ENCODE results near the gene SPINDOC. TPM values are rescaled to one million over a fixed set of nuclear protein-coding genes. Genes with fewer than 3 reads are reported as not detected.

The SPINDOC gene, protein sequence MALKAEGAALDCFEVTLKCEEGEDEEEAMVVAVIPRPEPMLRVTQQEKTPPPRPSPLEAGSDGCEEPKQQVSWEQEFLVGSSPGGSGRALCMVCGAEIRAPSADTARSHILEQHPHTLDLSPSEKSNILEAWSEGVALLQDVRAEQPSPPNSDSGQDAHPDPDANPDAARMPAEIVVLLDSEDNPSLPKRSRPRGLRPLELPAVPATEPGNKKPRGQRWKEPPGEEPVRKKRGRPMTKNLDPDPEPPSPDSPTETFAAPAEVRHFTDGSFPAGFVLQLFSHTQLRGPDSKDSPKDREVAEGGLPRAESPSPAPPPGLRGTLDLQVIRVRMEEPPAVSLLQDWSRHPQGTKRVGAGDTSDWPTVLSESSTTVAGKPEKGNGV
- total RNA-seq, result 15.2 and 17.0 TPM in 2 replicates

DNA sequence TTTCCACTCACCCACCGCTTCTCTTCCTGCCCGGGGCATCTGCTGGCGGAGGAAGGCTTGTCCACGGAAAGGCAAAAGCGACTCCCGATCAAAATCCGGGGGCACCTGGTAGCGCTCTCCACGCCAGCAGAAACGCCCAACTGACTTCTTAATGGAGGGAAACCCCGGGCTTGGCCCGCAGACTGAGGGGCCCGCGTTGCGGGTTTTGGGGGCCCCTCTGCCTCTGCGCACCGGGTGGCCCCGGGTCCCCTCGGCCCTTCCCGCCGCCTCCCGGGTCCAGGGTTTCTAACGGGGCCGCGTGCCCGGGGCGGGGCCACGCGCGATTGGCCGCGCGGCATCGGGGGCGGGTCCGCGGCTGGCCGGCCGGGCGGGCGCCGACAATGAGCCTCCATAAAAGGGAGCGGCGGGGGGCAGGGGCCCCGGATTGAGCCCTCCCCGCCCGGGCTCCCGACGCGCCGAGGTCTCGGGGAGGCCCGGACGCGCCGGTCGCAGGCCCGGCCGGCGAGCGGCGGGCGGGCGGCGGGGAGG, at the start of gene SPINDOC:
TSS of gene SPINDOC (plus strand) at position 422 of the 528 bp plus-strand sequence. CDS start 231 bp downstream, outside the sequence.

DNA sequence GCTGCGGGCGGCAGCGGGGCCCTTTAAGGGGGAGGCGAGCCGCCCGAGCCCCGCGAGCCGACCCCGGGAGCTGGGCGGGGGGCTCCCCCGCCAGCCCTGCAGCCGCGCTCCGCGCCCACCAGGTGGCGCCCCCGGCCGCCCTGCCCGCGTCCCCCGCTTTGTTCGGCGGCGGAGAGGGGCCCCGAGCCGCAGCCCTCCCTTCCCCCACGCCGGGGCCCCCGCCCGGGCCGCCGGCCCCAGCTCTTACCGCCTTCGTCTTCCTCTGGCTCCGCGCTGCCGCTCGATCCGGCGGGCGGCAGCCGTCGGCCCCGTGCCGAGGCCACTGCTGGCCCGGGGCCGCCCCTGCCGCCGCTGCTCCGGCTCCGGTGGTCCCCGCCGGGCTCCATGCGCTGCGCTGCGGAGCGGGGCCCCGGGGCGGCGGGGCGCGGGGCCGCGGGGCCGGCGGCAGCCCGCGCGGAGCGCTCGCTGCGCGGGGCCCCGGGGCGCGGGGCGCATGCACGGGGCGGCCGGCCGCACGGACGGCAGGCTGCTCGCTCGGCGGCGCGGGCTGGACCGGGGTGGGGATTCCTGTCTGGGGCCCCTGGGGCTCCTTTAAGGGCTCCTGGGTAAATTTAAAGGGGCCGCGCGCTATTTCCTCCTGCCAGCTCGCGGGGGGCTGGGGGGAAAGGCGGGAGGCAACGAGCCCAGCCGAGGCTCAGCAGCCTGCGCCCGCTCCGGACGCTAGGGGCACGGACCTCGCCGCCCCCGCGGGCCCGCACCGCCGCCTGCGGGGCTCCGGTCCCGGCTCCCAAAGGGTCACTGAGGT, 44.8 kb upstream of the SPINDOC start, which contains the start of gene ZFTA:
TSS of gene ZFTA (minus strand) at position 539 of the 805 bp plus-strand sequence. CDS start at position 386, 153 bp downstream.

DNA sequence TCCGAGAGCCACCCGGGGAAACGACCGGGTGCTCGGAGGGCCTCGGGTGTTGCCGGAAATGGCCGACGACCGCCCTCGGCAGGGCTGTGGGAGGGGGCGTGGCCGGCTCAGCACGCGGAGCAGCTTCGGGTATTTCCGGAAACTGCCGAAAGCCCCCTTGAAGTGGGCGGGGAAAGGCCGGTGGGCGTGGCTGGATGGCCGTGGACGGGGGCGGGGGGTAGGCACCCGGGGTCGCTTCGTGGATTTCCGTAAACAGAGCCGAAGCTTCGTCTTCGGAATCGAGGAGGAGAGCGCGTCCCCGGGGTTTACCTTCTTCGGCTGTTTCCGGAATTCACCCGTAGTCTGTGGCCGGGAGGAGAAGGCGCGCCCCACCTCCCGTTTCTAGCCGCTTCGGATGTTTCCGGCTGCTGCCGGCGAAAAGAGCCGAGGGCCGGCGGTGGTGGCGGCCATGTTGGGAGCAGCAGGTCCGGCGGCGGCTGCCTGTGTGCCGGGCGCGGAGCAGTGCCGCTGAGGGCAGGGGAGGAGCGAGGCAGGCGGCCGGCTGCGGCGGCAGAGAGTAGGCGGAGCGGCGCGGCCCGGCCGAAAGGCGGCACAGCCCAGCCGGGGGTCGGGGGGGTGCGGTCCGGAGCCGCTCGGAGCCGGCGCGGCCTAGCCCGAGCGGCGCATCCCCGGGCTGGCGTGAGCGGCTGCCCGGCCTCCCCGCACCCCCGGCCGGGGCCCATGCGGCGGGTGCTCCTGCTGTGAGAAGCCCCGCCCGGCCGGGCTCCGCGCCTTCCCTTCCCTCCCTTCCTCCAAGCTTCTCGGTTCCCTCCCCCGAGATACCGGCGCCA, 25.6 kb downstream of the SPINDOC start, which contains the start of gene MARK2:
TSS of gene MARK2 (plus strand) at position 433 of the 830 bp plus-strand sequence. CDS start at position 830, 397 bp downstream.

Other genes with a start within 250 kb of the SPINDOC start
- gene PLAAT3, start 199.0 kb upstream of the SPINDOC start, total RNA-seq, result 22.5 and 51.3 TPM in 2 replicates
- 86.0 and 93.2 TPM in 2 replicates for gene ATL3, start 142.1 kb upstream of the SPINDOC start, total RNA-seq
- gene RTN3, start 132.0 kb upstream of the SPINDOC start, total RNA-seq, result 31.1 and 44.2 TPM in 2 replicates
- 16.4 and 21.8 TPM in 2 replicates for gene ZFTA, start 44.7 kb upstream of the SPINDOC start, total RNA-seq
- gene MARK2, start 25.7 kb downstream of the SPINDOC start, total RNA-seq, result 10.2 and 12.0 TPM in 2 replicates
- 0.36 and 0.47 TPM in 2 replicates for gene RCOR2, start 103.7 kb downstream of the SPINDOC start, total RNA-seq
- gene NAA40, start 125.5 kb downstream of the SPINDOC start, total RNA-seq, result 10.2 and 13.1 TPM in 2 replicates
- 240 and 309 TPM in 2 replicates for gene COX8A, start 161.2 kb downstream of the SPINDOC start, total RNA-seq
- 57.6 and 62.0 TPM in 2 replicates for gene OTUB1, start 173.0 kb downstream of the SPINDOC start, total RNA-seq
- not detected in 2 replicates for gene FLRT1, start 222.5 kb downstream of the SPINDOC start, total RNA-seq